OCI-LY3 (cell line): Measurements from ENCODE around the gene ZNF580.
A peak's percentile ranks its signal among the peaks of the same experiment; 100 is the strongest.

Experiments used
- H2AFZ ChIP-seq: fragments of 200-600, 300-600 bp; shearing (Covaris generic); 2 replicates; pipeline ENCODE4 v1.6.0; 2014; ENCODE audit warnings: antibody characterized with exemption, low read depth, low read length
- H3K27ac ChIP-seq: fragments of 200-600, 300-600 bp; sonication (generic); 2 replicates; pipeline ENCODE4 v1.5.1; 2014; ENCODE audit warnings: mild to moderate bottlenecking, low read length, moderate library complexity, mixed read lengths
- H3K27me3 ChIP-seq: fragments of 200-600, 300-600 bp; sonication (generic); 2 replicates; pipeline ENCODE4 v1.6.1; 2014; ENCODE audit warnings: low read depth, low read length, mixed read lengths
- H3K36me3 ChIP-seq: fragments of 200-600, 300-600 bp; sonication (generic); replicated peaks from 2 replicates; pipeline ENCODE3; 2014; ENCODE audit warnings: low read depth, low read length, mixed read lengths
- H3K4me1 ChIP-seq: fragments of 300-600, 200-600 bp; sonication (generic); 2 replicates; pipeline ENCODE4 v1.6.1; 2014; ENCODE audit warnings: low read length, mixed read lengths
- H3K4me2 ChIP-seq: fragments of 200-600, 300-600 bp; sonication (generic); 2 replicates; pipeline ENCODE4 v1.6.1; 2014; ENCODE audit warnings: low read length, mixed read lengths
- H3K4me3 ChIP-seq: fragments of 300-600, 200-600 bp; sonication (generic); 2 replicates; pipeline ENCODE4 v1.5.1; 2014; ENCODE audit warnings: antibody characterized with exemption, mild to moderate bottlenecking, low read length, moderate library complexity
- H3K79me2 ChIP-seq: fragments of 300-600, 200-600 bp; shearing (Covaris generic); 2 replicates; pipeline ENCODE4 v1.6.1; 2014; ENCODE audit warnings: mild to moderate bottlenecking, low read length, mixed read lengths
- H3K9ac ChIP-seq: fragments of 300-600, 200-600 bp; shearing (Covaris generic); 2 replicates; pipeline ENCODE4 v1.6.0; 2014; ENCODE audit warnings: mild to moderate bottlenecking, low read length, moderate library complexity
- H3K9me3 ChIP-seq: fragments of 200-600, 300-600 bp; shearing (Covaris generic); 2 replicates; pipeline ENCODE4 v1.6.1; 2014; ENCODE audit warnings: low read length, mixed read lengths; ENCODE audit not compliant: insufficient read depth
- H4K20me1 ChIP-seq: fragments of 200-600, 300-600 bp; sonication (generic); 2 replicates; pipeline ENCODE4 v1.6.1; 2016; ENCODE audit warnings: low read length, mixed read lengths; ENCODE audit not compliant: insufficient read depth
- CTCF ChIP-seq: fragments of 200-600, 300-600 bp; sonication (generic); IDR thresholded peaks from 2 replicates; pipeline ENCODE4 v1.5.1; 2014; ENCODE audit warnings: antibody characterized with exemption, low read length, low read depth
- EZH2phosphoT487 ChIP-seq: fragments of 200-600 bp; shearing (Covaris generic); IDR thresholded peaks from 2 replicates; pipeline ENCODE4 v1.6.1; 2018; ENCODE audit warnings: antibody characterized with exemption, mixed run types, low read depth

ZNF580 gene

GRCh38 chr19:55598034-55598433, 42.8 kb upstream of the ZNF580 start:
- Histone ChIP-seq H3K4me2 (peak overlapping the region; percentile 52; the same call in 1 of the 2 replicates), H2AFZ (no peak overlapping the region), H3K36me3 (peaks cover 20% of the 10 kb centered on the region), H3K9me3 (no peaks in the 10 kb centered on the region), H3K4me3 (no peak overlapping the region), H3K4me1 (peaks cover 15% of the 10 kb centered on the region), H3K9ac (no peak overlapping the region), H4K20me1 (no peaks in the 10 kb centered on the region), H3K27ac (no peak overlapping the region), H3K27me3 (no peaks in the 10 kb centered on the region), H3K79me2 (peaks cover 12% of the 10 kb centered on the region)
- TF ChIP-seq CTCF (no peak), EZH2phosphoT487 (no peak)

GRCh38 chr19:55598719-55599467, 41.9 kb upstream of the ZNF580 start:
- H2AFZ ChIP-seq, result no peak overlapping the region
- no peaks in the 10 kb centered on the region for H4K20me1 ChIP-seq
- H3K9ac ChIP-seq, result peak overlapping the region; percentile 92
- TF ChIP-seq EZH2phosphoT487, result no peak
- no peak for TF ChIP-seq CTCF
- no peaks in the 10 kb centered on the region for H3K9me3 ChIP-seq
- H3K27me3 ChIP-seq, result no peaks in the 10 kb centered on the region
- H3K27ac ChIP-seq, result peak overlapping the region; percentile 85
- H3K79me2 ChIP-seq, result peaks cover 12% of the 10 kb centered on the region
- H3K4me1 ChIP-seq, result peaks cover 15% of the 10 kb centered on the region
- peak overlapping the region; percentile 80 for H3K4me3 ChIP-seq
- peak overlapping the region; percentile 52 for H3K4me2 ChIP-seq
- H3K36me3 ChIP-seq, result peaks cover 17% of the 10 kb centered on the region

GRCh38 chr19:55599468-55599841, 41.3 kb upstream of the ZNF580 start, which contains the start of gene FIZ1:
FIZ1 (minus strand) TSS chr19:55599517; CDS start chr19:55597865, 1,652 bp downstream.
- Histone ChIP-seq H3K27me3 (no peaks in the 10 kb centered on the region), H3K27ac (peak within 1 kb of the TSS; percentile 85), H3K4me1 (peaks cover 17% of the 10 kb centered on the region), H4K20me1 (no peaks in the 10 kb centered on the region), H2AFZ (peak within 1 kb of the TSS; percentile 77; the same call in 1 of the 2 replicates), H3K9ac (peak within 1 kb of the TSS; percentile 92), H3K4me3 (peak within 1 kb of the TSS; percentile 80), H3K4me2 (peak within 1 kb of the TSS; percentile 99), H3K36me3 (peaks cover 17% of the 10 kb centered on the region), H3K79me2 (peaks cover 12% of the 10 kb centered on the region), H3K9me3 (no peaks in the 10 kb centered on the region)
- TF ChIP-seq EZH2phosphoT487 (no peak), CTCF (no peak)

GRCh38 chr19:55599842-55600661, 40.8 kb upstream of the ZNF580 start, which contains the start of gene ZNF524:
ZNF524 (plus strand) TSS chr19:55600288; CDS start chr19:55602113, 1,825 bp downstream.
- Histone ChIP-seq H3K36me3 (peaks cover 12% of the 10 kb centered on the region), H3K4me3 (peak within 1 kb of the TSS; percentile 80), H3K9ac (peak within 1 kb of the TSS; percentile 92), H3K9me3 (no peaks in the 10 kb centered on the region), H3K27ac (peak within 1 kb of the TSS; percentile 85), H3K27me3 (no peaks in the 10 kb centered on the region), H4K20me1 (no peaks in the 10 kb centered on the region), H3K79me2 (peaks cover 12% of the 10 kb centered on the region), H2AFZ (peak within 1 kb of the TSS; percentile 77; the same call in 1 of the 2 replicates), H3K4me2 (peak within 1 kb of the TSS; percentile 99), H3K4me1 (peaks cover 21% of the 10 kb centered on the region)
- TF ChIP-seq EZH2phosphoT487 (no peak), CTCF (no peak)
